Stimulated activated memory B cell treated with anti-CD40 and anti-IgM and Interleukin-4, amounts not matched to agents 10 μg/mL and 1 μg/mL and 100 μg/mL, for 72 hours (primary cell): Measurements from ENCODE around the gene CHFR.
"Not testable (repeated sequence)": the region's sequence is repeated elsewhere in the genome, so short reads cannot be mapped to it uniquely, and the experiment has no call there.

Experiments
- ATAC-seq: fragments of 150-1000 bp; cut with Tn5 transposase; 2 replicates; pipeline ENCODE4 v1.10.0; 2021
- H3K27ac Mint-ChIP-seq: one replicate; pipeline ENCODE4 v1.8.0; 2022; ENCODE audit warnings: mild to moderate bottlenecking, mixed read lengths
- H3K27me3 Mint-ChIP-seq: one replicate; pipeline ENCODE4 v1.8.0; 2022; ENCODE audit warnings: mixed read lengths
- H3K36me3 Mint-ChIP-seq: one replicate; pipeline ENCODE4 v1.8.0; 2022; ENCODE audit warnings: mixed read lengths
- H3K4me1 Mint-ChIP-seq: one replicate; pipeline ENCODE4 v1.8.0; 2022; ENCODE audit warnings: mixed read lengths
- H3K4me3 Mint-ChIP-seq: one replicate; pipeline ENCODE4 v1.8.0; 2022; ENCODE audit warnings: mild to moderate bottlenecking, moderate library complexity, mixed read lengths
- H3K9me3 Mint-ChIP-seq: one replicate; pipeline ENCODE4 v1.8.0; 2022; ENCODE audit warnings: mixed read lengths

CHFR gene

GRCh38 chr12:132813443-132813842 is 74.0 kb downstream of the CHFR start:
- H3K36me3 Mint-ChIP-seq: peaks cover 46% of the 10 kb centered on the region
- no peak overlapping the region for H3K27ac Mint-ChIP-seq
- peak; percentile 86 for ATAC-seq
- no peaks in the 10 kb centered on the region for H3K9me3 Mint-ChIP-seq
- no peak overlapping the region for H3K4me3 Mint-ChIP-seq
- peaks cover 20% of the 10 kb centered on the region for H3K4me1 Mint-ChIP-seq
- no peaks in the 10 kb centered on the region for H3K27me3 Mint-ChIP-seq

- Mint-ChIP-seq H3K4me3 (no peak overlapping the region), H3K27ac (no peak overlapping the region), H3K9me3 (no peaks in the 10 kb centered on the region), H3K27me3 (no peaks in the 10 kb centered on the region), H3K4me1 (peaks cover 15% of the 10 kb centered on the region), H3K36me3 (peaks cover 46% of the 10 kb centered on the region)
- ATAC-seq: no peak
Measured at GRCh38 chr12:132812631-132813305, 74.6 kb downstream of the CHFR start.

GRCh38 chr12:132809391-132809790 is 78.0 kb downstream of the CHFR start:
- Mint-ChIP-seq H3K36me3 (peaks cover 65% of the 10 kb centered on the region), H3K4me1 (peaks cover 15% of the 10 kb centered on the region)
- H3K27ac Mint-ChIP-seq, H3K9me3 Mint-ChIP-seq, H3K4me3 Mint-ChIP-seq, ATAC-seq, H3K27me3 Mint-ChIP-seq: not testable (repeated sequence)

GRCh38 chr12:132807295-132808092 is 79.9 kb downstream of the CHFR start:
- H3K27ac Mint-ChIP-seq: no peak overlapping the region
- ATAC-seq: no peak
- H3K4me1 Mint-ChIP-seq: peaks cover 15% of the 10 kb centered on the region
- H3K9me3 Mint-ChIP-seq: no peaks in the 10 kb centered on the region
- no peaks in the 10 kb centered on the region for H3K27me3 Mint-ChIP-seq
- no peak overlapping the region for H3K4me3 Mint-ChIP-seq
- peaks cover 75% of the 10 kb centered on the region for H3K36me3 Mint-ChIP-seq

GRCh38 chr12:132806857-132807256 is 80.5 kb downstream of the CHFR start:
- Mint-ChIP-seq H3K27ac (no peak overlapping the region), H3K4me1 (peaks cover 15% of the 10 kb centered on the region), H3K36me3 (peaks cover 72% of the 10 kb centered on the region), H3K27me3 (no peaks in the 10 kb centered on the region), H3K4me3 (no peak overlapping the region), H3K9me3 (no peaks in the 10 kb centered on the region)
- no peak for ATAC-seq

GRCh38 chr12:132804426-132804861 is 83.0 kb downstream of the CHFR start:
- no peak overlapping the region for H3K27ac Mint-ChIP-seq
- peaks cover 84% of the 10 kb centered on the region for H3K36me3 Mint-ChIP-seq
- H3K27me3 Mint-ChIP-seq: no peaks in the 10 kb centered on the region
- no peaks in the 10 kb centered on the region for H3K9me3 Mint-ChIP-seq
- peaks cover 7% of the 10 kb centered on the region for H3K4me1 Mint-ChIP-seq
- no peak for ATAC-seq
- no peak overlapping the region for H3K4me3 Mint-ChIP-seq

- peaks cover 5% of the 10 kb centered on the region for H3K4me1 Mint-ChIP-seq
- no peak for ATAC-seq
- no peaks in the 10 kb centered on the region for H3K27me3 Mint-ChIP-seq
- no peak overlapping the region for H3K4me3 Mint-ChIP-seq
- peaks cover 85% of the 10 kb centered on the region for H3K36me3 Mint-ChIP-seq
- no peaks in the 10 kb centered on the region for H3K9me3 Mint-ChIP-seq
- no peak overlapping the region for H3K27ac Mint-ChIP-seq
Measured at GRCh38 chr12:132803888-132804287, 83.5 kb downstream of the CHFR start.

GRCh38 chr12:132803125-132803524 is 84.3 kb downstream of the CHFR start:
- no peaks in the 10 kb centered on the region for H3K4me1 Mint-ChIP-seq
- no peaks in the 10 kb centered on the region for H3K9me3 Mint-ChIP-seq
- H3K4me3 Mint-ChIP-seq: no peak overlapping the region
- no peak overlapping the region for H3K27ac Mint-ChIP-seq
- no peak for ATAC-seq
- H3K36me3 Mint-ChIP-seq: peaks cover 80% of the 10 kb centered on the region
- H3K27me3 Mint-ChIP-seq: no peaks in the 10 kb centered on the region

- peaks cover 76% of the 10 kb centered on the region for H3K36me3 Mint-ChIP-seq
- ATAC-seq: no peak
- H3K27me3 Mint-ChIP-seq: no peaks in the 10 kb centered on the region
- no peak overlapping the region for H3K4me3 Mint-ChIP-seq
- no peaks in the 10 kb centered on the region for H3K9me3 Mint-ChIP-seq
- no peak overlapping the region for H3K27ac Mint-ChIP-seq
- H3K4me1 Mint-ChIP-seq: no peaks in the 10 kb centered on the region
Measured at GRCh38 chr12:132801741-132802140, 85.7 kb downstream of the CHFR start.

- Mint-ChIP-seq H3K27me3 (no peaks in the 10 kb centered on the region), H3K27ac (no peak overlapping the region), H3K36me3 (peaks cover 75% of the 10 kb centered on the region), H3K9me3 (no peaks in the 10 kb centered on the region), H3K4me3 (no peak overlapping the region), H3K4me1 (no peaks in the 10 kb centered on the region)
- ATAC-seq: no peak
Measured at GRCh38 chr12:132798836-132799235, 88.6 kb downstream of the CHFR start.

- no peak for ATAC-seq
- no peak overlapping the region for H3K27ac Mint-ChIP-seq
- H3K27me3 Mint-ChIP-seq: no peaks in the 10 kb centered on the region
- H3K9me3 Mint-ChIP-seq: no peaks in the 10 kb centered on the region
- no peaks in the 10 kb centered on the region for H3K4me1 Mint-ChIP-seq
- peaks cover 67% of the 10 kb centered on the region for H3K36me3 Mint-ChIP-seq
- no peak overlapping the region for H3K4me3 Mint-ChIP-seq
Measured at GRCh38 chr12:132797820-132798570, 89.4 kb downstream of the CHFR start.

GRCh38 chr12:132795847-132796246 is 91.6 kb downstream of the CHFR start:
- Mint-ChIP-seq H3K27ac (no peak overlapping the region), H3K9me3 (no peaks in the 10 kb centered on the region), H3K36me3 (peaks cover 64% of the 10 kb centered on the region), H3K27me3 (no peaks in the 10 kb centered on the region), H3K4me3 (no peak overlapping the region), H3K4me1 (peaks cover 8% of the 10 kb centered on the region)
- ATAC-seq: no peak

- not testable (repeated sequence) for H3K27ac Mint-ChIP-seq, H3K4me3 Mint-ChIP-seq, H3K4me1 Mint-ChIP-seq, ATAC-seq, H3K9me3 Mint-ChIP-seq, H3K27me3 Mint-ChIP-seq
- H3K36me3 Mint-ChIP-seq: peaks cover 68% of the 10 kb centered on the region
Measured at GRCh38 chr12:132791940-132792339, 95.5 kb downstream of the CHFR start.

GRCh38 chr12:132789099-132789471 is 98.3 kb downstream of the CHFR start:
- no peaks in the 10 kb centered on the region for H3K27me3 Mint-ChIP-seq
- H3K4me1 Mint-ChIP-seq: peaks cover 8% of the 10 kb centered on the region
- no peak overlapping the region for H3K27ac Mint-ChIP-seq
- peaks cover 70% of the 10 kb centered on the region for H3K36me3 Mint-ChIP-seq
- no peak for ATAC-seq
- no peak overlapping the region for H3K4me3 Mint-ChIP-seq
- no peaks in the 10 kb centered on the region for H3K9me3 Mint-ChIP-seq

- no peak overlapping the region for H3K4me3 Mint-ChIP-seq
- H3K9me3 Mint-ChIP-seq: no peaks in the 10 kb centered on the region
- H3K27me3 Mint-ChIP-seq: no peaks in the 10 kb centered on the region
- no peak for ATAC-seq
- H3K27ac Mint-ChIP-seq: no peak overlapping the region
- H3K4me1 Mint-ChIP-seq: peaks cover 8% of the 10 kb centered on the region
- peaks cover 71% of the 10 kb centered on the region for H3K36me3 Mint-ChIP-seq
Measured at GRCh38 chr12:132788375-132789098, 98.9 kb downstream of the CHFR start.
